SJSA1 (cell line): ENCODE data around the gene ESRRB. TPM values are rescaled to one million over a fixed set of nuclear protein-coding genes. Genes with fewer than 3 reads are reported as not detected.

ENCODE experiments used
- DNase-seq, 2 experiments: peaks; one replicate each; pipeline ENCODE4 v3.0.0-alpha.2; 2015 to 2020; ENCODE audit warnings: low spot score in 2 of 2, low read depth in 1 of 2
- H3K27ac ChIP-seq: fragments of 250-450 bp; sonication (Bioruptor Pico); 2 replicates; pipeline ENCODE4 v1.5.1; 2020; ENCODE audit warnings: mild to moderate bottlenecking, moderate library complexity
- H3K27me3 ChIP-seq: fragments of 250-450 bp; sonication (Bioruptor Pico); replicated peaks from 2 replicates; pipeline ENCODE4 v1.5.1; 2020; ENCODE audit warnings: mild to moderate bottlenecking, moderate library complexity
- H3K36me3 ChIP-seq: fragments of 250-450 bp; sonication (Bioruptor Pico); 2 replicates; pipeline ENCODE4 v1.5.1; 2020; ENCODE audit warnings: mild to moderate bottlenecking
- H3K4me1 ChIP-seq: fragments of 250-450 bp; sonication (Bioruptor Pico); replicated peaks from 2 replicates; pipeline ENCODE4 v1.6.1; 2021; ENCODE audit warnings: mild to moderate bottlenecking
- H3K4me3 ChIP-seq: fragments of 250-450 bp; sonication (Bioruptor Pico); 2 replicates; pipeline ENCODE4 v1.5.1; 2020; ENCODE audit warnings: mild to moderate bottlenecking
- H3K9me3 ChIP-seq: fragments of 250-450 bp; sonication (Bioruptor Pico); replicated peaks from 2 replicates; pipeline ENCODE4 v1.5.1; 2020; ENCODE audit warnings: mild to moderate bottlenecking
- total RNA-seq: library from RNA; depleted of rRNA; stranded (reverse); fragments of >200 nt; shearing (Covaris generic); gene quantifications from 2 replicates; pipeline ENCODE4 v1.2.3, GENCODE V29; 2014; rRNA removed

Gene ESRRB
- total RNA-seq, 1 experiment from 2014 or later: 0.03 TPM

DNA sequence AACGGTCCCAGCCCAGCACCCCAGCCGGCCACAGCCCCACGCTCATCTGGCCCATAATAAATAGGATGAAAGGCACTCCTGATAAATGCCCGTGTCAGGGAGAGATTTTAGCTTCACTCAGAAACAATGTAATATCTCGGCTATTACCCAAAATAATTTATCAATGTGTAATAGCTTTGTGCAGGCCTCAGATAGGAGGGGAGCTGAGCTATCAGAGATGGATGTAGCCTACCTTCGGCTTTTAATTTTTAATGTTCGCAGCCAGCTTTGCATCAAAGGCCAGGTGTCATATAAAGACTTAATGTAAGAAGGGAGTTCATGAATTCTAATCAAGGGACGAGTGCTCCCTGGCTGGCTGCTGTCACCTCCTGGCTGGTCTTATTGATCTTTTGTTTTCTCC lies 171.9 kb downstream of the ESRRB start:
- H3K4me1 ChIP-seq: no peaks in the 10 kb centered on the region
- H3K36me3 ChIP-seq: no peaks in the 10 kb centered on the region
- H3K9me3 ChIP-seq: no peaks in the 10 kb centered on the region
- no peaks in the 10 kb centered on the region for H3K27me3 ChIP-seq
- no peak overlapping the region for H3K4me3 ChIP-seq
- no peak overlapping the region for H3K27ac ChIP-seq
- DNase-seq: no peak

DNA sequence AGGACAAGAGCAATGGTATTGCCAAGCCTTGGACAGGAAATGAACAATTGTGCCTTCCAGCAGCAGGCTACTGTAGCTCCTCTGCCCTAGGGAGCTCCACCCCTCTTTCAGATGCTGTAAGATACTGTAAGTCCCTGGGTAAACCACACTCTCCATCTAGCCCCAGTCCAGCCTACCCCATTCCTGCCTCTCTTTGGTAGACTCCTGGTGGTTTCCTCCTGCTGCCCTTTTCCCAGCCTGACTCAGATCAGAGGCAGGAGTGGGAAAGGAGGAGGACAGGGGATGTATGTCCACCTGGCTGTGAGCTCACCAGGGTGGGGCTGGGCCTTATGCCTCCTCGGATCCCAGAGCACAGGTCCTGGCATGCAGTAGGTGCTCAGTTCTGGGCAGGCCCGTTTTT lies 174.6 kb downstream of the ESRRB start:
- H3K27me3 ChIP-seq: no peaks in the 10 kb centered on the region
- no peak overlapping the region for H3K4me3 ChIP-seq
- DNase-seq: no peak
- no peaks in the 10 kb centered on the region for H3K36me3 ChIP-seq
- no peaks in the 10 kb centered on the region for H3K9me3 ChIP-seq
- no peak overlapping the region for H3K27ac ChIP-seq
- H3K4me1 ChIP-seq: no peaks in the 10 kb centered on the region

DNA sequence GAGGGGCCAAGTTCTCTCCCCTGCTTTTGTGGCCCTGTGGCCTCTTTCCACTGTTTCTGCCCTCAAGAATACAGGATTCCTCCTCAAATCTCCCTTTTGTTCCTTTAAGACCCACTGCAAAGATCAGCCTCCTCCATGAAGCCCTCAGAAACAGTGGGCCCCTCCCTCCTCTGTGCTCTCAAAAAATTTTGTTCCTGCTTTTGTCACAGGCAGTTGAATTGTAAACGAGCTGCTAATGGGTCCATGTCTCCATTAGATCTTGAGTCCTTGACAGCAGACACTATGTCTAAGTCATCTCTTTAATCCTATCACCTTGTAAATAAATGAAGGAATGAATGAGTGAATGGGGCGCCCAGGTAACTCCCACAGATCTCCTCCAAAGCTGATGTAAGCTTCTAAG lies 175.2 kb downstream of the ESRRB start:
- H3K9me3 ChIP-seq: no peaks in the 10 kb centered on the region
- H3K27ac ChIP-seq: no peak overlapping the region
- no peaks in the 10 kb centered on the region for H3K4me1 ChIP-seq
- no peaks in the 10 kb centered on the region for H3K36me3 ChIP-seq
- no peak overlapping the region for H3K4me3 ChIP-seq
- no peak for DNase-seq
- H3K27me3 ChIP-seq: no peaks in the 10 kb centered on the region

Other genes starting within 250 kb of the ESRRB start
- gene GPATCH2L, start 224.2 kb upstream of the ESRRB start, total RNA-seq: 41.7 and 46.3 TPM in 2 replicates